HG03521 (cell line): Measurements from ENCODE around the gene CIDEC.
"Not testable (repeated sequence)": the region's sequence is repeated elsewhere in the genome, so short reads cannot be mapped to it uniquely, and the experiment has no call there.

Source experiments
- ATAC-seq: cut with Tn5 transposase; IDR thresholded peaks from one replicate; pipeline ENCODE4 v1.9.1; 2021; ENCODE audit warnings: mild to moderate bottlenecking, moderate library complexity; ENCODE audit not compliant: unreplicated experiment

CIDEC gene

GRCh38 chr3:9851383-9851782, 28.7 kb downstream of the CIDEC start:
- not testable (repeated sequence) for ATAC-seq

GRCh38 chr3:9848860-9849259, 31.2 kb downstream of the CIDEC start:
- ATAC-seq, result not testable (repeated sequence)

GRCh38 chr3:9847870-9848269, 32.2 kb downstream of the CIDEC start:
- ATAC-seq, result not testable (repeated sequence)

GRCh38 chr3:9846931-9847488, 33.0 kb downstream of the CIDEC start:
- ATAC-seq, result no peak

GRCh38 chr3:9846231-9846630, 33.8 kb downstream of the CIDEC start:
- no peak for ATAC-seq

- ATAC-seq, result peak; percentile 98
Measured at GRCh38 chr3:9843715-9844438, 36.2 kb downstream of the CIDEC start, which contains the start of gene RPUSD3. RPUSD3 (minus strand) TSS chr3:9844008; CDS start chr3:9843990, 18 bp downstream.

- no peak for ATAC-seq
Measured at GRCh38 chr3:9841015-9841414, 39.0 kb downstream of the CIDEC start.

GRCh38 chr3:9838856-9839255, 41.2 kb downstream of the CIDEC start:
- ATAC-seq, result no peak

- ATAC-seq, result no peak
Measured at GRCh38 chr3:9837701-9838582, 42.1 kb downstream of the CIDEC start.

- ATAC-seq, result no peak
Measured at GRCh38 chr3:9834520-9835380, 45.3 kb downstream of the CIDEC start.

GRCh38 chr3:9833078-9833477, 47.0 kb downstream of the CIDEC start:
- no peak for ATAC-seq

- no peak for ATAC-seq
Measured at GRCh38 chr3:9831253-9831652, 48.8 kb downstream of the CIDEC start.

- ATAC-seq, result no peak
Measured at GRCh38 chr3:9828801-9829755, 51.0 kb downstream of the CIDEC start.

- ATAC-seq, result no peak
Measured at GRCh38 chr3:9826815-9827573, 53.1 kb downstream of the CIDEC start.

- no peak for ATAC-seq
Measured at GRCh38 chr3:9825451-9826040, 54.5 kb downstream of the CIDEC start.

GRCh38 chr3:9820946-9821345, 59.1 kb downstream of the CIDEC start:
- no peak for ATAC-seq

- no peak for ATAC-seq
Measured at GRCh38 chr3:9820543-9820942, 59.5 kb downstream of the CIDEC start.

- no peak for ATAC-seq
Measured at GRCh38 chr3:9818666-9819335, 61.3 kb downstream of the CIDEC start.
